Erythroblast (primary cell): ENCODE data around the gene EIF4E1B.

ENCODE experiments used
- GATA1 ChIP-seq: IDR thresholded peaks from 2 replicates; pipeline ENCODE4 v1.6.1; 2011; ENCODE audit warnings: low read depth, mild to moderate bottlenecking, control low read depth, low read length, moderate library complexity
- POLR2A ChIP-seq: IDR thresholded peaks from 2 replicates; pipeline ENCODE4 v1.6.1; 2011; ENCODE audit warnings: mild to moderate bottlenecking, low read length

DNA sequence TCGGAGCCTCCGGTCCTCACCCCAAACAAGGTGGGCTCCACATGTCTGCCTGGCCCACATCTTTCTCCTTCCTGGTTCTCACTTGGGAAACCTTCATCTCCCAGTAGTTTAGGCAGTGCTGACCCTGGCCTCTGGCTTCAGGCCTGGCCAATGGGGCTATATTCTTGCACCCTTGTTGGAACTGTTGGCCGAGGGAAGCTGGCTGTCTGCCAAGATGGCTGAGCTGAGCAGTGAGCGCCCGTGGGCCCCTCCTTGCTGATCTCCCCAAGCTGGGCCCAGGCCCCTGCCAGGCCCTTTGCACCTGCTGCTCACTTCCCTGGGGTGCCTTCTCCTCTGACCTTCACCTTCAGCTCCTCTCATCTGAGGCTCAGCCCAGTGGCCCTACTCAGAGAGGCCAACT lies 48.1 kb downstream of the EIF4E1B start:
- no peak for TF ChIP-seq POLR2A
- no peak for TF ChIP-seq GATA1
